IMR-90 (cell line): ENCODE measurements around the gene GCM1. TPM values are rescaled to one million over a fixed set of nuclear protein-coding genes. Genes with fewer than 3 reads are reported as not detected.

ENCODE experiments used
- ATAC-seq: fragments of 200-7000 bp; cut with Tn5 transposase; 2 replicates; pipeline ENCODE4 v1.9.1; 2020; ENCODE audit warnings: low read depth, mild to moderate bottlenecking, moderate library complexity
- BruUV-seq: library from RNA; stranded (reverse); fragments of 400-500 nt; replicated peaks from 2 replicates; lab custom pipeline; 2021; lab: Mats Ljungman, UMichigan
- CTCF ChIA-PET: fragments of 300-600 bp; formaldehyde crosslinking; extraction: SDS; loops from one replicate; lab custom pipeline; 2021; ENCODE audit warnings: antibody characterized with exemption; lab: Yijun Ruan, JAX
- POLR2A ChIA-PET: fragments of 300-600 bp; sonication (Branson Sonifier 250); formaldehyde crosslinking; loops from one replicate; lab custom pipeline; 2022; ENCODE audit warnings: antibody characterized with exemption; ENCODE audit not compliant: unreplicated experiment; lab: Charles Lee
- DNase-seq: peaks from one replicate; pipeline ENCODE4 v3.0.0; 2013
- H2AFZ ChIP-seq: replicated peaks from 2 replicates; pipeline ENCODE3; 2013; ENCODE audit warnings: low read length, mild to moderate bottlenecking; ENCODE audit not compliant: poor library complexity
- H2AK5ac ChIP-seq: 2 replicates; pipeline ENCODE4 v1.6.1; 2013; ENCODE audit warnings: low read depth, low read length, inconsistent platforms
- H2AK9ac ChIP-seq: replicated peaks from 2 replicates; pipeline ENCODE3; 2013; ENCODE audit warnings: mild to moderate bottlenecking, low read depth, low read length, moderate library complexity; ENCODE audit not compliant: poor library complexity
- H2BK120ac ChIP-seq: 2 replicates; pipeline ENCODE4 v1.6.1; 2013; ENCODE audit warnings: low read depth, low read length, inconsistent platforms
- H2BK15ac ChIP-seq: 3 replicates; pipeline ENCODE4 v1.6.1; 2013; ENCODE audit warnings: low read depth, low read length, inconsistent platforms
- H2BK20ac ChIP-seq: 2 replicates; pipeline ENCODE4 v1.6.1; 2013; ENCODE audit warnings: low read depth, mild to moderate bottlenecking, inconsistent platforms, low read length, moderate library complexity
- H2BK5ac ChIP-seq: 2 replicates; pipeline ENCODE4 v1.6.1; 2013; ENCODE audit warnings: mild to moderate bottlenecking, low read depth, low read length, inconsistent platforms; ENCODE audit not compliant: poor library complexity, severe bottlenecking
- H3K14ac ChIP-seq: replicated peaks from 2 replicates; pipeline ENCODE4 v1.6.1; 2013; ENCODE audit warnings: low read depth, low read length, inconsistent platforms
- H3K18ac ChIP-seq: 2 replicates; pipeline ENCODE4 v1.6.1; 2013; ENCODE audit warnings: low read depth, low read length, control low read depth
- H3K23ac ChIP-seq: 2 replicates; pipeline ENCODE4 v1.6.1; 2013; ENCODE audit warnings: low read depth, low read length, inconsistent platforms
- H3K27ac ChIP-seq: 2 replicates; pipeline ENCODE4 v1.5.1; 2013; ENCODE audit warnings: mild to moderate bottlenecking, control low read depth, low read length; ENCODE audit not compliant: insufficient read depth
- H3K27me3 ChIP-seq: 2 replicates; pipeline ENCODE4 v1.6.1; 2013; ENCODE audit warnings: low read length; ENCODE audit not compliant: control insufficient read depth, insufficient read depth
- H3K36me3 ChIP-seq: 2 replicates; pipeline ENCODE4 v1.6.1; 2013; ENCODE audit warnings: low read length, mixed read lengths; ENCODE audit not compliant: control insufficient read depth, insufficient read depth
- H3K4ac ChIP-seq: 2 replicates; pipeline ENCODE4 v1.6.1; 2013; ENCODE audit warnings: low read depth, low read length, inconsistent platforms
- H3K4me1 ChIP-seq: 2 replicates; pipeline ENCODE4 v1.6.1; 2013; ENCODE audit warnings: low read length, mixed read lengths; ENCODE audit not compliant: control insufficient read depth, insufficient read depth
- H3K4me2 ChIP-seq: 2 replicates; pipeline ENCODE4 v1.6.1; 2013; ENCODE audit warnings: low read depth, mild to moderate bottlenecking, control low read depth, low read length, moderate library complexity
- H3K4me3 ChIP-seq: 2 replicates; pipeline ENCODE4 v1.5.1; 2013; ENCODE audit warnings: low read depth, mild to moderate bottlenecking, control low read depth, low read length, moderate library complexity; ENCODE audit not compliant: insufficient read depth
- H3K56ac ChIP-seq: 2 replicates; pipeline ENCODE4 v1.6.1; 2013; ENCODE audit warnings: low read length, inconsistent platforms; ENCODE audit not compliant: insufficient read depth; ENCODE audit errors: extremely low read depth
- H3K79me1 ChIP-seq, 2 experiments: 2 replicates each; pipeline ENCODE4 v1.6.1; 2013; ENCODE audit warnings: low read length in 2 of 2, inconsistent platforms in 1 of 2, low read depth in 1 of 2
- H3K9ac ChIP-seq: 2 replicates; pipeline ENCODE4 v1.6.1; 2013; ENCODE audit warnings: low read depth, low read length, control low read depth
- H3K9me1 ChIP-seq: 2 replicates; pipeline ENCODE4 v1.6.1; 2013; ENCODE audit warnings: low read length, inconsistent platforms; ENCODE audit not compliant: insufficient read depth
- H3K9me3 ChIP-seq: 2 replicates; pipeline ENCODE4 v1.6.1; 2013; ENCODE audit warnings: low read length; ENCODE audit not compliant: control insufficient read depth, insufficient read depth
- H4K20me1 ChIP-seq: 2 replicates; pipeline ENCODE4 v1.6.1; 2013; ENCODE audit warnings: low read length, inconsistent platforms; ENCODE audit not compliant: insufficient read depth
- H4K5ac ChIP-seq: 2 replicates; pipeline ENCODE4 v1.6.1; 2013; ENCODE audit warnings: mild to moderate bottlenecking, low read depth, low read length, control low read depth
- H4K8ac ChIP-seq, 2 experiments: 2 replicates each; pipeline ENCODE4 v1.6.1; 2013; ENCODE audit warnings: low read depth in 2 of 2, low read length in 2 of 2, control low read depth in 1 of 2, inconsistent platforms in 1 of 2
- H4K91ac ChIP-seq: 2 replicates; pipeline ENCODE4 v1.6.1; 2013; ENCODE audit warnings: low read depth, low read length, inconsistent platforms; ENCODE audit not compliant: insufficient read depth
- BHLHE40 ChIP-seq: fragments of 150-350 bp; IDR thresholded peaks from 2 replicates; pipeline ENCODE4 v1.6.1; 2016; ENCODE audit warnings: mild to moderate bottlenecking, low read depth, low read length
- CEBPB ChIP-seq: IDR thresholded peaks from 2 replicates; pipeline ENCODE4 v1.6.1; 2012; ENCODE audit warnings: low read depth, low read length, improper control_type of control experiment
- CHD1 ChIP-seq: IDR thresholded peaks from 2 replicates; pipeline ENCODE4 v1.6.1; 2012; ENCODE audit warnings: low read depth, low read length, improper control_type of control experiment
- CTCF ChIP-seq: conservative IDR thresholded peaks from 2 replicates; pipeline ENCODE4 v1.5.1; 2012; ENCODE audit warnings: mild to moderate bottlenecking, low read depth, low read length, improper control_type of control experiment
- ELK1 ChIP-seq: fragments of 150-350 bp; IDR thresholded peaks from 2 replicates; pipeline ENCODE4 v1.6.1; 2016; ENCODE audit warnings: low read depth, mild to moderate bottlenecking, low read length, moderate library complexity, borderline replicate concordance
- MAFK ChIP-seq: IDR thresholded peaks from 2 replicates; pipeline ENCODE4 v1.6.1; 2012; ENCODE audit warnings: low read depth, low read length, improper control_type of control experiment
- MAZ ChIP-seq: IDR thresholded peaks from 2 replicates; pipeline ENCODE4 v1.6.1; 2012; ENCODE audit warnings: low read depth, mild to moderate bottlenecking, low read length, improper control_type of control experiment, moderate library complexity, borderline replicate concordance
- MXI1 ChIP-seq: IDR thresholded peaks from 2 replicates; pipeline ENCODE4 v1.6.1; 2012; ENCODE audit warnings: low read depth, mild to moderate bottlenecking, low read length, moderate library complexity, borderline replicate concordance
- POLR2A ChIP-seq: IDR thresholded peaks from 2 replicates; pipeline ENCODE4 v1.6.1; 2012; ENCODE audit warnings: mild to moderate bottlenecking, low read depth, low read length
- RCOR1 ChIP-seq: IDR thresholded peaks from 2 replicates; pipeline ENCODE4 v1.6.1; 2012; ENCODE audit warnings: mild to moderate bottlenecking, low read length, improper control_type of control experiment; ENCODE audit not compliant: insufficient replicate concordance
- RFX5 ChIP-seq: IDR thresholded peaks from 2 replicates; pipeline ENCODE4 v1.8.0; 2012; ENCODE audit warnings: low read depth, mild to moderate bottlenecking, low read length, moderate library complexity
- SMC3 ChIP-seq: fragments of 150-350 bp; IDR thresholded peaks from 2 replicates; pipeline ENCODE4 v1.6.1; 2016; ENCODE audit warnings: low read depth, mild to moderate bottlenecking, antibody characterized with exemption, low read length, moderate library complexity
- USF2 ChIP-seq: fragments of 150-350 bp; IDR thresholded peaks from 2 replicates; pipeline ENCODE4 v1.6.1; 2017; ENCODE audit warnings: mild to moderate bottlenecking, antibody characterized with exemption, low read length, low read depth
- WGBS, 2 experiments: methylation state at CpG; one replicate each; pipeline versions ENCODE4 v1.1.5 to v1.1.7; 2013; ENCODE audit warnings: missing lambda C conversion rate in 2 of 2; ENCODE audit not compliant: insufficient read length in 1 of 2; ENCODE audit errors: extremely low coverage in 2 of 2; 5-methylcytosine and 5-hydroxymethylcytosine counted together
- dilution Hi-C: fragments of 300-500 bp; cut with HindIII; formaldehyde crosslinking; loops from one replicate; pipeline ENCODE4 v1.14.3; 2018; ENCODE audit warnings: low sequenced_read_pairs; ENCODE audit not compliant: unreplicated experiment
- in situ Hi-C: fragments of 300-500 bp; cut with MboI; formaldehyde crosslinking; loops from 3 replicates; pipeline ENCODE4 v1.14.3; 2019; ENCODE audit warnings: low sequenced_read_pairs, inconsistent platforms, mixed read lengths
- intact Hi-C: fragments of 100-400 bp; cut with micrococcal nuclease; formaldehyde crosslinking; loops from 2 replicates; pipeline ENCODE4 v1.10.0; 2022
- polyA plus RNA-seq, 3 experiments: library from polyadenylated mRNA; depleted of rRNA; stranded (reverse); fragments of >200 nt; gene quantifications; 2 replicates each; pipeline ENCODE4 v1.2.3, GENCODE V29; 2012; ENCODE audit warnings: low replicate concordance in 1 of 3
- total RNA-seq: library from RNA; depleted of rRNA; stranded (reverse); fragments of >200 nt; gene quantifications from 2 replicates; pipeline ENCODE4 v1.2.3, GENCODE V29; 2012

The GCM1 gene
- total and polyA plus RNA-seq, 2 of the 4 experiments (the other 2 are of a cell fraction): not detected

GRCh38 chr6:53103993-53104675, 44.5 kb downstream of the GCM1 start:
- no peak overlapping the region for H3K14ac ChIP-seq
- no peak overlapping the region for H3K4me2 ChIP-seq
- H3K18ac ChIP-seq: no peak overlapping the region
- no peak overlapping the region for H2BK15ac ChIP-seq
- DNase-seq (no peak), ATAC-seq (no peak)
- in situ Hi-C loops: no loop called here
- no peak for TF ChIP-seq ELK1
- no peak for TF ChIP-seq CTCF
- no peak for TF ChIP-seq SMC3
- no peak for TF ChIP-seq CEBPB
- no peak for TF ChIP-seq MAZ
- TF ChIP-seq USF2: no peak
- no peak for TF ChIP-seq BHLHE40
- no peak for TF ChIP-seq MAFK
- TF ChIP-seq MXI1: no peak
- no peak for TF ChIP-seq CHD1
- TF ChIP-seq RFX5: no peak
- TF ChIP-seq POLR2A: no peak
- TF ChIP-seq RCOR1: no peak
- peaks cover 3% of the 10 kb centered on the region; the same call in 1 of the 2 replicates for H4K20me1 ChIP-seq
- no peak overlapping the region for H3K56ac ChIP-seq
- H2AK5ac ChIP-seq: no peak overlapping the region
- H4K91ac ChIP-seq: no peak overlapping the region
- no peaks in the 10 kb centered on the region for H3K27me3 ChIP-seq
- no peak overlapping the region for H2BK5ac ChIP-seq
- no peak overlapping the region for H3K23ac ChIP-seq
- intact Hi-C loops: loop anchor here (5.0 kb wide), 1 partner anchor 378 kb away; no protein-coding TSS in a partner anchor
- no peak overlapping the region for H4K5ac ChIP-seq
- no peaks in the 10 kb centered on the region for H3K9me3 ChIP-seq
- no peak overlapping the region for H4K8ac ChIP-seq
- ChIA-PET POLR2A (no interaction called here), CTCF (interaction anchor here (0.6 kb wide), 1 partner anchor 158 kb away, joined by 3 read pairs; no protein-coding TSS in a partner anchor)
- no peak overlapping the region for H3K9ac ChIP-seq
- dilution Hi-C loops: no loop called here
- H2BK20ac ChIP-seq: no peak overlapping the region
- H3K27ac ChIP-seq: no peak overlapping the region
- WGBS, 2 experiments: no CpG with 5 or more reads among the region's 3 CpGs
- H3K4ac ChIP-seq: no peak overlapping the region
- peaks cover 7% of the 10 kb centered on the region for H3K9me1 ChIP-seq
- no peak overlapping the region for H2AFZ ChIP-seq
- no peaks in the 10 kb centered on the region; a peak in 1 of 4 replicates for H3K79me1 ChIP-seq
- peaks cover 9% of the 10 kb centered on the region for H3K4me1 ChIP-seq
- no peak overlapping the region for H2AK9ac ChIP-seq
- H3K4me3 ChIP-seq: no peak overlapping the region
- H2BK120ac ChIP-seq: no peak overlapping the region
- BruUV-seq: no TSS peak
- peaks cover 14% of the 10 kb centered on the region for H3K36me3 ChIP-seq
